ENCODE results near the gene AGR3.

DNA sequence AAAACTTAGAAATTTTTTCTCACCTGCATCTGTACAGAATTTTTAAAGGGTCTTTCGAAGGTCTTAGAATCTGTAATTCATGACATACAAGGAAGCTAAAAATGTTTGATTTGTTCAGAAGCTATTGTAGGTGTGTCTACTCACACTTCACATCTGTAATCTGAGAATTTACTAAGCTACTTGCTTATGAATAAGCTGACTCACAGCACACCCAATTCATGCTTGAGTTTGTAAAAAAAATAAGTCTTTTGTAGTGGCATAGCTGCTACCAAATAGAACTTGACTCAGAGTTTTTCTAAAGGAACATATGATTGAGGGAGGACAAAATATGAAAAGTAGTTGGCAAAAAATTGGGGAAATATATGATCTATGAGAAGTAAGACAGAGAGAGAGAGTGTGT, 64.2 kb downstream of the AGR3 start:
- TF ChIP-seq, protein P1, sequence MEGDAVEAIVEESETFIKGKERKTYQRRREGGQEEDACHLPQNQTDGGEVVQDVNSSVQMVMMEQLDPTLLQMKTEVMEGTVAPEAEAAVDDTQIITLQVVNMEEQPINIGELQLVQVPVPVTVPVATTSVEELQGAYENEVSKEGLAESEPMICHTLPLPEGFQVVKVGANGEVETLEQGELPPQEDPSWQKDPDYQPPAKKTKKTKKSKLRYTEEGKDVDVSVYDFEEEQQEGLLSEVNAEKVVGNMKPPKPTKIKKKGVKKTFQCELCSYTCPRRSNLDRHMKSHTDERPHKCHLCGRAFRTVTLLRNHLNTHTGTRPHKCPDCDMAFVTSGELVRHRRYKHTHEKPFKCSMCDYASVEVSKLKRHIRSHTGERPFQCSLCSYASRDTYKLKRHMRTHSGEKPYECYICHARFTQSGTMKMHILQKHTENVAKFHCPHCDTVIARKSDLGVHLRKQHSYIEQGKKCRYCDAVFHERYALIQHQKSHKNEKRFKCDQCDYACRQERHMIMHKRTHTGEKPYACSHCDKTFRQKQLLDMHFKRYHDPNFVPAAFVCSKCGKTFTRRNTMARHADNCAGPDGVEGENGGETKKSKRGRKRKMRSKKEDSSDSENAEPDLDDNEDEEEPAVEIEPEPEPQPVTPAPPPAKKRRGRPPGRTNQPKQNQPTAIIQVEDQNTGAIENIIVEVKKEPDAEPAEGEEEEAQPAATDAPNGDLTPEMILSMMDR (IDR thresholded peaks at IDR 0.05) = no peak
- no peak for TF ChIP-seq POLR2A (IDR thresholded peaks at IDR 0.05)
- TF ChIP-seq POLR2AphosphoS5 (IDR thresholded peaks at IDR 0.05) = no peak
- TF ChIP-seq EP300 (IDR thresholded peaks at IDR 0.05) = no peak

All from stomach (tissue), 4 donors.